Transverse colon (tissue), 4 donors: Measurements from ENCODE around the gene WBP2NL.

ENCODE experiments used
- CTCF ChIP-seq, 5 experiments: fragments of 200-600 bp in 3 of 5; fragments of 450-650 bp in 2 of 5; sonication (generic) in 3 of 5; IDR thresholded peaks; 1 replicate in 2 of 5; 2 replicates in 3 of 5; pipeline ENCODE4 v1.5.1; 2016 to 2017; ENCODE audit warnings: antibody characterized with exemption in 5 of 5, inconsistent platforms in 3 of 5, mild to moderate bottlenecking in 2 of 5, moderate library complexity in 1 of 5
- EP300 ChIP-seq: sonication (generic); formaldehyde crosslinking; IDR thresholded peaks from one replicate; pipeline ENCODE4 v1.6.1; 2017; ENCODE audit warnings: antibody characterized with exemption, low read depth
- POLR2AphosphoS5 ChIP-seq, 3 donors: sonication (generic); formaldehyde crosslinking; IDR thresholded peaks; one replicate each; pipeline ENCODE4 v1.6.1; 2016; ENCODE audit warnings: antibody characterized with exemption in 3 of 3

- TF ChIP-seq POLR2AphosphoS5 (IDR thresholded peaks at IDR 0.05) (no peak), CTCF (IDR thresholded peaks at IDR 0.05) (no peak), EP300 (no peak)
These were observed 54.2 kb downstream of the WBP2NL start for GRCh38 chr22:42052765-42053164.
